Omental fat pad (tissue), 4 donors: Measurements from ENCODE around the gene PPARA. TPM values are rescaled to one million over a fixed set of nuclear protein-coding genes. Genes with fewer than 3 reads are reported as not detected.

Source experiments
- ATAC-seq: fragments of 150-250 bp; one replicate; pipeline ENCODE4 v1.9.1; 2016; ENCODE audit warnings: mild to moderate bottlenecking, moderate library complexity; ENCODE audit not compliant: low FRiP score
- DNase-seq: peaks from one replicate; pipeline ENCODE4 v3.0.0-alpha.2; 2019; ENCODE audit warnings: low spot score
- CTCF ChIP-seq, 3 donors: fragments of 450-650 bp; IDR thresholded peaks; one replicate each; pipeline ENCODE4 v1.5.1; 2016 to 2017; ENCODE audit warnings: antibody characterized with exemption in 3 of 3, mild to moderate bottlenecking in 3 of 3, moderate library complexity in 2 of 3
- total RNA-seq, 4 donors: library from RNA; depleted of rRNA; stranded (reverse); fragments of >200 nt; gene quantifications; one replicate each; pipeline ENCODE4 v1.1.0, GENCODE V29; 2016

Gene PPARA
- total RNA-seq, 4 donors from 2014 or later = 20.7 to 35.5 (median 30.4) TPM

DNA sequence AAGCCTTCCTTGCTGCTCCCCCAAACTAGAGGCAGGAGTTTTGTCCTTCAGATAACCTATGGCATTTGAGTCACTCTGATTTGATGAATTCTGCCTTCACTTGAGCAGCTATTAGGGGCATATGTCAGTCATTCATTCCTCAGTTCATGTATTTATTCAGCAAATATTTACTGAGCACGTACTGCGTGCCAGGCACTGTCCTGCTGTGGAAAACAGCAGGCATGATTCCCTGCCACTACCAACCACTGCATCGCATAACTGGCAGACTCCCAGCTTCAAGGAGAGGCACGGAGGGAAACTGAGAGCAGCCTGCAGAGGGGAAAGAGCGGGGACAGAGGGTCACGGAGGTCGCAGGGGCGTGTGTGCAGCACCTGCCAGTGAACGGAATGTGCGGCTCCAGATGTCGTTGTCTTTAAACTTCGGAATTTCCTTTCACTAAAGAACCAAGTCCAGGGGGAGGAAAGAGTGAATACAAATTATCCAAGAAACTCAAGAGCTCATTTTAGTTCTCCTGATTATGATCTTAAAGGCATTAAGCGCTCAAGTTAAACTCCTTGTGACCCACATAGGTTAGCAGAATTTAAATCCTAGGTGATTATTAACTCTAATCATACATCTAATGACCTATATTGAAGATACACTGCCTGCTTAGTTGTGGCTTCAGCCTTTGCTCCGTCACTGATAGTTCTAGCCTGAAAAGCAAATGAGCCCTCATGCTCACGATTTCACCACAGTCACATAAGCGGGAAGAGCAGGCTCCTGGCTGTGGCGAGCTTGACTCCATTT, 12.6 kb downstream of the PPARA start:
- ATAC-seq (no peak), DNase-seq (no peak)
- no peak for TF ChIP-seq CTCF (IDR thresholded peaks at IDR 0.05)

DNA sequence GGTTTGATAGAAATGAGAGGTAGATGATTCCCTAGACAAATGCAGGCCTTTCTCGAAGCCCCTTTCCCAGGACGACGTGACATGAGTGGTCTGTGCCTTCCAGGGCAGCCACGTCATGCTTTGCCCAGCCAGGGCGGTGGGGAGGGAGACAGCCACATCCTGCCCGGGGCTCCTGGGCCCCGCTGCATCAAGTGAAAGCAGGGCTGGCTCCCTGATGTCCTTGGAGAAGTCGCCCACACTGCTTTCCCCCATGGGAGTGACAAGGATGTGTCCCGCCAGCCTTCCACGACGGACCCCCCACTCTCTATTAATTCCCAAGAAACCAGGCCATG, 13.2 kb downstream of the PPARA start:
- DNase-seq (no peak), ATAC-seq (no peak)
- no peak for TF ChIP-seq CTCF (IDR thresholded peaks at IDR 0.05)

- no peak for TF ChIP-seq CTCF (IDR thresholded peaks at IDR 0.05)
- DNase-seq = no peak
- no peak for ATAC-seq
Measured at GRCh38 chr22:46165977-46166376, 15.7 kb downstream of the PPARA start.

DNA sequence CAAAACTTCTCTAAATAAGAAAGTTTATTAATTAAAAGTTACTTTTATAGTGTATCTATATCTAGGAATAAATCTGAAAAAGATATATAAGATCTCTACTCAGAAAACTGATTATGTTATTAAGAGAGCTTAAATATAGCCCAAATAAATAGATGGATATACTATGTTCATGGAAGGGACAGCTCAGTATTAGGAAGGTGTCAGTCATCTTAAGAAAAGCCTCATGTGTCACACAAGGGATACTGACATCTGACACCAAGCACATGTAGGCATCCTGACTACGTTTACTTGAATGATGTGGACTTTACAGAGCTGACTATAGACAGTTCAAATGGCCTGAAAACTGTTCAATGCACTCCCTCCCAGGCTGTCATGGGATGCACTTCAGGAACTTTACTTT, 19.3 kb downstream of the PPARA start:
- TF ChIP-seq CTCF (IDR thresholded peaks at IDR 0.05) = no peak
- DNase-seq (no peak), ATAC-seq (no peak)

DNA sequence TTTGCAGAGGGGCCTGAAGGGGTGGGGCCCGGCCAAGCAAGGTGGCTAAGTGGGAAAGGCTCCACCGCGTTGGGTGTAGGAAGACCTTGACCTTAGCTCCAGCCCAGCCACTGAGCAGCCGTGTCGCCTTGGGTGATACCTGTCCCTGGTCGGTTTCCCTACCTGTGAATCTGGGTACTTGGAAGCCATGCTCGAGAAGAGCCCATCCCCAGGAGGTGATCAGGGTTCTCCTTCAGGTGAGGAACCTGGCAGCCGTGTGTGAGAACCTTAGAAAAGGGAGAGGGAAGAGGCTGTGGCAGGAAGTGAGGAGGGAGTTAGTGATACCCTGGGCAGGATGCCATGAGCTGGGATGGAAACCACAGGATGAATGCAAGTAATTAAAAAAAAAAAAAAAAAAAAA, 21.6 kb downstream of the PPARA start:
- DNase-seq (no peak), ATAC-seq (no peak)
- TF ChIP-seq CTCF (IDR thresholded peaks at IDR 0.05) = no peak

- no peak for DNase-seq
- ATAC-seq = no peak
- no peak for TF ChIP-seq CTCF (IDR thresholded peaks at IDR 0.05)
Measured at GRCh38 chr22:46172522-46173110, 22.3 kb downstream of the PPARA start.

DNA sequence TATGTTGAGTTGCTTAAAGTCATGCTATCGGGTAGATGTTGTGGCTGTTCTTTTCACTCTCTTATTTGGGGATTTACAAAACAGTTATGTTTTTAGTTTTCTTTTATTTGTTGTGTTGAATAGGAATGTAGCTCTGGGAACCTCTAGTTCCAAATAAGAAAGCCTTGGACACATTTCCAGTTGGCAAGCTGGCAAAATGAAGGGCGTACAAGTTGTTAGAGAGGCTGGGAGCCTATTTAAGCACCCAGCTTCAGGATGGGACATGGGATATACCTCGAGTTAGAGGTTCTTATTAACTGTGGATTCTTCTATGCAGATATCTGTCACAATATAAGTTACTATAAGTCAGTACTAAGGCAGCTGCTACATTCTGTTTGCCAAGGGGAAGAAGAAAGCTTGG, 22.8 kb downstream of the PPARA start:
- no peak for ATAC-seq
- TF ChIP-seq CTCF (IDR thresholded peaks at IDR 0.05) = no peak

More for the DNA sequence above, 22.8 kb downstream of the PPARA start:
- DNase-seq = no peak
